HG03066 (cell line): ENCODE measurements around the gene DR1.
"Not testable (repeated sequence)": the region's sequence is repeated elsewhere in the genome, so short reads cannot be mapped to it uniquely, and the experiment has no call there.

Source experiments
- ATAC-seq: cut with Tn5 transposase; IDR thresholded peaks from one replicate; pipeline ENCODE4 v1.9.1; 2021; ENCODE audit warnings: low read depth; ENCODE audit not compliant: unreplicated experiment

DR1 gene

GRCh38 chr1:93374334-93375106 is 28.8 kb downstream of the DR1 start:
- ATAC-seq: no peak

- ATAC-seq: no peak
Observed at GRCh38 chr1:93384656-93385055, 38.9 kb downstream of the DR1 start.

- ATAC-seq: not testable (repeated sequence)
Observed at GRCh38 chr1:93386268-93386667, 40.6 kb downstream of the DR1 start.

GRCh38 chr1:93394514-93394913 is 48.8 kb downstream of the DR1 start:
- no peak for ATAC-seq

GRCh38 chr1:93395195-93395594 is 49.5 kb downstream of the DR1 start:
- ATAC-seq: no peak

GRCh38 chr1:93399781-93400180 is 54.1 kb downstream of the DR1 start:
- no peak for ATAC-seq

- no peak for ATAC-seq
Observed at GRCh38 chr1:93408203-93408602, 62.5 kb downstream of the DR1 start.

- ATAC-seq: no peak
Observed at GRCh38 chr1:93411000-93411399, 65.3 kb downstream of the DR1 start.

- no peak for ATAC-seq
Observed at GRCh38 chr1:93414749-93415148, 69.0 kb downstream of the DR1 start.

- ATAC-seq: no peak
Observed at GRCh38 chr1:93415296-93415695, 69.6 kb downstream of the DR1 start.

- ATAC-seq: no peak
Observed at GRCh38 chr1:93416183-93416582, 70.5 kb downstream of the DR1 start.
